ENCODE measurements around the gene ABCC4.
"Not testable (repeated sequence)": the region's sequence is repeated elsewhere in the genome, so short reads cannot be mapped to it uniquely, and the experiment has no call there.

The ABCC4 gene

GRCh38 chr13:95292622-95293021 lies 8.6 kb downstream of the ABCC4 start:
- in situ Hi-C loops (cut with MboI; ENCODE audit: low pct_unique_long_range_greater_than_20kb, low sequenced_read_pairs, unreplicated experiment) = no loop called here
- TF ChIP-seq CTCF (IDR thresholded peaks at IDR 0.05; ENCODE audit: extremely low read depth, insufficient read depth, missing control alignments) = no peak
- DNase-seq (ENCODE audit: low spot score) = no peak

- in situ Hi-C loops (cut with MboI; ENCODE audit: low pct_unique_long_range_greater_than_20kb, low sequenced_read_pairs, unreplicated experiment); DNase-seq (ENCODE audit: low spot score): not testable (repeated sequence)
Observed at GRCh38 chr13:95289901-95290300, 11.3 kb downstream of the ABCC4 start.

- in situ Hi-C loops (cut with MboI; ENCODE audit: low pct_unique_long_range_greater_than_20kb, low sequenced_read_pairs, unreplicated experiment) = no loop called here
- no peak for DNase-seq (ENCODE audit: low spot score)
Observed at GRCh38 chr13:95289020-95289444, 12.2 kb downstream of the ABCC4 start.

GRCh38 chr13:95284436-95284835 lies 16.8 kb downstream of the ABCC4 start:
- no peak for TF ChIP-seq CTCF (IDR thresholded peaks at IDR 0.05; ENCODE audit: extremely low read depth, insufficient read depth, missing control alignments)
- DNase-seq (ENCODE audit: low spot score) = no peak
- in situ Hi-C loops (cut with MboI; ENCODE audit: low pct_unique_long_range_greater_than_20kb, low sequenced_read_pairs, unreplicated experiment) = no loop called here

More at GRCh38 chr13:95289020-95289444, 12.2 kb downstream of the ABCC4 start:
- TF ChIP-seq CTCF (IDR thresholded peaks at IDR 0.05; ENCODE audit: extremely low read depth, insufficient read depth, missing control alignments) = no peak

GRCh38 chr13:95279016-95279415 lies 22.2 kb downstream of the ABCC4 start:
- no peak for TF ChIP-seq CTCF (IDR thresholded peaks at IDR 0.05; ENCODE audit: extremely low read depth, insufficient read depth, missing control alignments)
- in situ Hi-C loops (cut with MboI; ENCODE audit: low pct_unique_long_range_greater_than_20kb, low sequenced_read_pairs, unreplicated experiment) = no loop called here
- no peak for DNase-seq (ENCODE audit: low spot score)

- in situ Hi-C loops (cut with MboI; ENCODE audit: low pct_unique_long_range_greater_than_20kb, low sequenced_read_pairs, unreplicated experiment) = no loop called here
- DNase-seq (ENCODE audit: low spot score) = no peak
- no peak for TF ChIP-seq CTCF (IDR thresholded peaks at IDR 0.05; ENCODE audit: extremely low read depth, insufficient read depth, missing control alignments)
Observed at GRCh38 chr13:95276037-95276505, 25.2 kb downstream of the ABCC4 start.

GRCh38 chr13:95275322-95276036 lies 25.8 kb downstream of the ABCC4 start:
- in situ Hi-C loops (cut with MboI; ENCODE audit: low pct_unique_long_range_greater_than_20kb, low sequenced_read_pairs, unreplicated experiment) = no loop called here

GRCh38 chr13:95273592-95274132 lies 27.6 kb downstream of the ABCC4 start:
- DNase-seq (ENCODE audit: low spot score); in situ Hi-C loops (cut with MboI; ENCODE audit: low pct_unique_long_range_greater_than_20kb, low sequenced_read_pairs, unreplicated experiment): not testable (repeated sequence)

More at GRCh38 chr13:95275322-95276036, 25.8 kb downstream of the ABCC4 start:
- no peak for TF ChIP-seq CTCF (IDR thresholded peaks at IDR 0.05; ENCODE audit: extremely low read depth, insufficient read depth, missing control alignments)
- DNase-seq (ENCODE audit: low spot score) = no peak

- DNase-seq (ENCODE audit: low spot score); in situ Hi-C loops (cut with MboI; ENCODE audit: low pct_unique_long_range_greater_than_20kb, low sequenced_read_pairs, unreplicated experiment): not testable (repeated sequence)
Observed at GRCh38 chr13:95272076-95272475, 29.2 kb downstream of the ABCC4 start.
